Activated effector memory CD4-positive, alpha-beta T cell treated with anti-CD3 and anti-CD28 coated beads, Interleukin-2, amount 50 U/mL, for 16 hours (primary cell): Measurements from ENCODE around the gene RDH12.
"Not testable (repeated sequence)": the region's sequence is repeated elsewhere in the genome, so short reads cannot be mapped to it uniquely, and the experiment has no call there.

ENCODE experiments used
- DNase-seq: peaks from one replicate; pipeline ENCODE4 v3.0.0-alpha.2; 2020

Gene RDH12

GRCh38 chr14:67709346-67709745, 7.7 kb downstream of the RDH12 start:
- DNase-seq: not testable (repeated sequence)

- DNase-seq: not testable (repeated sequence)
Observed at GRCh38 chr14:67709796-67710195, 8.1 kb downstream of the RDH12 start.

DNA sequence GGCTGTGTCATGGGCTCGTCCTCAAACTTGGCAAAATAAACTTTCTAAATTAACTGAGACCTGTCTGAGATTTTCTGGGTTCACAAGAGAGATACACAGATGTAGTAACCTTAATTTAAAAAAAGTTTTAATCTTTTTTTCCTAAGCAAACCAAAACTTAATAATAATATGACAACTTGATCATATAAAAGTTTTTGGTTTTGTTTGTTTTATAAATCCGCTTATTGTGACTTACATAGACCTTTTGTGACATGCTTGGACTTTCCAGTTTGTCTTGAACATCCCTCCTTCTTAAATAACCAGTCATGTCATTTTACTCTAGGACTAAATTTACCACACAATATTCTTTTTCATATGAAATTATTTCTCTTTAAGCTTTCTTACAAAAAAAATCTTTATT, 8.5 kb downstream of the RDH12 start:
- DNase-seq: no peak

DNA sequence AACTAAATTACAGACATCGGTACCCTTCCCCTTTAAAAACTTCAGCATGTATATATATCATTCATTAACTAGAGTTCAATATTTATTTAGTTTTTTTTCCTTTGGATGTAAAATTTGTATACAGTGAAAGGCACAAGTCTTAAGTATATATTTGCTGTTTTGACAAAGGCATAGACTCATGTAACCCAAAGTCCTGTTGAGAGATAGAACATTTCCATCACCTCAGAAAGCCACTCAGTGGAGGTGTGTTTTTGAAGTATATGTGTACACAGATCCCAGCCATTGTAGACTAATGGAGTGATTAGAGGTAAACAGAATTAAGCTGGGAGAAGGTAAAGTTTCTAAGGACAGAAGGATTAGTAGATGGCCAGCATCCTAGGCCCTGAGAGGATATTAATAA, 15.4 kb downstream of the RDH12 start:
- DNase-seq: no peak

- DNase-seq: no peak
Observed at GRCh38 chr14:67718265-67718664, 16.6 kb downstream of the RDH12 start.

- not testable (repeated sequence) for DNase-seq
Observed at GRCh38 chr14:67719385-67719784, 17.7 kb downstream of the RDH12 start.

- no peak for DNase-seq
Observed at GRCh38 chr14:67719866-67720265, 18.2 kb downstream of the RDH12 start.

- no peak for DNase-seq
Observed at GRCh38 chr14:67721875-67722274, 20.2 kb downstream of the RDH12 start.

DNA sequence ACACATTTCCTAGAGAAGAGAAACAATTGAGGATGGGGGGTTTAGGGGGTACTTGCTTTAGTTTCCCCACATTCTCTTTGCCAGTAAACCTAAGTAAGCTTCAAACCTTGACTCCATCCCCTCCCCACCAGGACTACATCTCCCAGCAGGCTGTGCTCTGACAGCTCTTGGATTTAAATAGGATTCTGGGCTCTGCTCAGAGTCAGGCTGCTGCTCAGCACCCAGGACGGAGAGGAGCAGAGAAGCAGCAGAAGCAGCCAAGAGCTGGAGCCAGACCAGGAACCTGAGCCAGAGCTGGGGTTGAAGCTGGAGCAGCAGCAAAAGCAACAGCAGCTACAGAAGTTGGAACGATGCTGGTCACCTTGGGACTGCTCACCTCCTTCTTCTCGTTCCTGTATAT, 20.6 kb downstream of the RDH12 start:
- DNase-seq: no peak

- DNase-seq: no peak
Observed at GRCh38 chr14:67725171-67725570, 23.5 kb downstream of the RDH12 start.

GRCh38 chr14:67727361-67727760, 25.7 kb downstream of the RDH12 start:
- no peak for DNase-seq

DNA sequence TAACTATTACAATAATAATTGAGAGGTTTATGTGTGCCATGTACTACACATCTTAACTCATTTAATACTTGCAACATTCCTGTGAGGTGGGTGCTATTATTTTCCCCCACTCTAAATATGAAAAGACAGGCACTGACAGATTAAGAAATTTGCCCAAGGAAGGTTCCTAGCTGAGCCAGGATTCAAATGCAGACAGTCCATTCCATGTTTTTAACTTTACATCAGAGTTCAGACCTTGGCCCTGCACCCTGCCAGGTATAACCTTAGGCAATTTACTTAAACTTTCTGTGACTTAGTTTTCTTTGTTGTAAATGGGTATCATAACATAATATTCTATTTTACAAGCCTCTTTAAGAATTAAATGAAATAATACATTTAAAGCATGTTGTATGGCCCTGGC, 26.6 kb downstream of the RDH12 start:
- no peak for DNase-seq

GRCh38 chr14:67729072-67729885, 27.6 kb downstream of the RDH12 start:
- DNase-seq: no peak

GRCh38 chr14:67733616-67734015, 31.9 kb downstream of the RDH12 start:
- DNase-seq: no peak

GRCh38 chr14:67734675-67735074, 33.0 kb downstream of the RDH12 start:
- DNase-seq: no peak

DNA sequence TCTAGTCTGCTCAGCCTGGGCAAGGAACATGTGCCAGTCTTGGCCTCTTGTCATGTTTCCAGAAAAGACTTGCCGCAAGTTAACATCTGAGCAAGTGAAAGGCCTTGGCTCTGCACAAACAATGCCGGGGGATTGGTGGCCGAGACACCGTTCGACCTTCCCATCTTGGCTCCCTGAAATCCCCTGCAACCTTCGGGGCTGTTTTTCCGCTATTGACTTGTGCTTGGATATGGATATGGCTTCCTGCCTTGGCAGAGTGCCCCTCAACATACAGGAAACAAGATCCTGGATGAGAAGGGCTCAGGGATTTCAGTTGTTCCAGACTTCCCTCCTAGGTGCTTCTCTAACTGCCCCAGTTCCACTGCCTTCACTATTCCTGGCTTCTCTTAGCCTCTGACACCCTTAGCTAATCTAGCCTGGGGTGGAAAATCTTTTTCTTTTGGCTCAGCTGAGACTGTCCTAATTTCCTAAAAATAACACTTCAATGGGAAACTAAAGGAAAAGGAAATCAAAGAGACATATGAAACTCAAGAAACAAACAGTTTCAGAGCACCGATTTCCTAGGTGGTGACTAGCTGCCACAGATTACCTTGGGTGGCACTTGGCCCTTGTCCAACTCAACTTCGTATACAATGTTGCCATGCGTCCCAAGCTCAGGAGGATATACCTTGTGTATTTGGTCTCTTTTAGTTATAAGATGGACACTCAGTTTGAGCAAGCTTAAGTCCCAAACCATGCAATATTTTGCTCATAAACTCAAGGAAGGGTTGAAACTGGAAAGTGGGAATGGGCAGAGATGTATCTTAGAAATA, 33.9 kb downstream of the RDH12 start:
- DNase-seq: no peak

GRCh38 chr14:67736771-67737170, 35.1 kb downstream of the RDH12 start:
- no peak for DNase-seq

- no peak for DNase-seq
Observed at GRCh38 chr14:67738740-67739504, 37.2 kb downstream of the RDH12 start.

DNA sequence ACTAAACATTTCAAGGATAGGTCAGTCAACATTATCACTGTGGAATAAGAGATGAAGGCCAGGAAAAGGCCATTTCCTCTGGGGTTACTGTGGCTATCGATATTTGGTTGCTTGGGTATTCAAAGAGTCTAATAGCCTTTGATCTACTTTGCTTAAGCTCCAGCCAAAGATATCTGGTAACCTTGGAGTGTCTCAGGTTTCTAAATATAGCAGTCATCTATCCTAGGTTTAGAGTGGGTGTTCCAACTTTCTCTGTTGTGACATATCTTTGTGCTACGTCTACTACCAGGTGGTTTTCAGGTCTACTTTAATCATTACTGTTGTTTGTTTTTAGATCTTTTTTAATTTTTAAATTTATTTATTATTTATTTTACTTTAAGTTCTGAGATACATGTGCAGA, 42.4 kb downstream of the RDH12 start:
- no peak for DNase-seq

DNA sequence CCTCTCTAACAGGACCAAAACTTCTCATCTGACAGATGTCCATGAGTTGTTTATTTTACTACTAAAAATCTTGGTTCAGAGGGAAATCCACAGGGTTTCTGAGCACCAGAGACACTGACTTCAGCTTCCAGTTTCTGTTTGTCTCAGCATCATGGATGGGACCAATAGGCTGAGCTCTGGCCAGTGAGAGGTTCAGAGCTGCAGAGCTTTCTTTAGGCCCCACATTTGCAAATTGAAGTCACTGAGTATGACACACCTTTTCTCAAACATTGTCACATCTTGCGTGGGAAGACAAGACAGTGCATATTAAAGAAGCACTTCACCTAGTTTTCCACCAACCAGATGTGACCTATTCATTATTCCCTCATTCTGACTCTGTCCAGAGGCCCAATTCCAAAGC, 45.2 kb downstream of the RDH12 start:
- DNase-seq: no peak

DNA sequence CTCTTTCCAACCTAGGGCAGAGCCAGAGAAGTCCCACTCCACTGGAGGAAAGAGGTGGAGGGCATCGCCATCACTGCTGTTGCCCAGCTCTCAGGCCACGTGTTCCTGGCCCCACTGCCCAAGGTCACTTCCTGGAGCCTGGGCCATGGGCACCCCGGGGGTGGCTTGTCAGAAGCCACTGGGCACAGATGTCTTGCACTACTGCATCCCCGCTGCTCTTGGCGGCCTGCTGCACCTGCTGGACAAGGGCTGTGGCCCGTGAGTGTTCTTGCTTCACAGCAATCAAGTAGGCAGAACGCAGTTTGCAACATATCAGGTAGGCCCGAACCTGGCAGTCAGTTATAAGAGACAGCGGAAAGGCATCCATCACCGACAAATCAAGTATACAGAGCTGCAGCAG, 46.6 kb downstream of the RDH12 start:
- DNase-seq: no peak

DNA sequence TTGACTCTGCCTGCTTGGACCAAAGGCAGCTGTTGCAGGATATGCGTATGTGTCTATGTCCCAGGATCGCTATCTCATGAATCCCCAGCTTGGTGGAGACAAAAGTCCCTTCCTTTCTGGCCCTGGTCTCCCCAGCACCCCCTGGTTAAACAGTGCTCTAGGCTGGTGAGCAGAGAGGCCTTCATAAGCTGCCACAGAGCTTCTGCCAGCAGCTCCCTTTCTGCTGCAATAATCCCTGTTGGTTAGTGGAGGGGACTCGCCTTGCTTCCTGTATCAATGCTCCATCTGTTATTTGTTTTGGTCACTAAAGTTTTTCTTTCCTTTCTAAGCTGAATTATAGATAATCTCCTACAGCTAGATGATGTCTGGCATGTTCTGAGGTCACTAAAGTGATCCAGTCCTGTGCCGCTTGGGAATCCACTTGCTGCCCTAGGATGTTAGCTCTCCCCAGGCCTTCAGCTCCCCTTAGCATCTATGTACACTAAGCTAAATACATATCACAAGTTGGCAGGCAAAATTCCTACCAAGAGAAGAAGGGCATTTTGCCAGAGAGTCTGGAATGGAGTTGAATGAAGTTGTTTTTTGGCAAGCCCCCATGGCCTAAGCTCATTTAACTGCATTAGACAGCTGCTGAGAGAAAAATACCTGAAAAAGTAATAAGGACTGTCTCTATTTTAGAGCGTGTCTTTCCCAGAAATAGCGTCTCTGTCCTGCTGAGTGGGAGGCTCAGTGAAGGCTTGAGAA, 47.8 kb downstream of the RDH12 start:
- DNase-seq: no peak

DNA sequence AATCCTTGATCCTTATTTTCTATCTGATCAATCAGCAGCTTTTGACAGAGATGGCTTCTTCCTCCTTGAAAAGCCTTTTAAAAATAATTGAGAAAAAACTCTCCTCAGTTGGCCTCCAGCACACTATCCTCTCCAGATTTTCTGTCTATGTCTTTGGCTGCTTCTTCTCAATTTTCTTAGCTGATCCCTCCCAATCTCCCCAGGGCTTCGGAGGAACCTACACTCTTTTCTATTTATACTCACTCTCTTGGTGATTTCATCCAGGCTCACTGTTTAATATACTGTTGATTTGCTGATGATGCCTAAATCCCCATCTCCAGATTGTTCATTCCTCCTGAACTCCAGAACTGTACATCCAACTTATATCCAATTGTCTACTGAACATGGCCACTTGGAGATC, 54.8 kb downstream of the RDH12 start:
- DNase-seq: no peak
